ENCODE data around the gene PI4KB.
A peak's percentile ranks its signal among the peaks of the same experiment; 100 is the strongest.
"Not testable (repeated sequence)": the region's sequence is repeated elsewhere in the genome, so short reads cannot be mapped to it uniquely, and the experiment has no call there.

Gene PI4KB

DNA sequence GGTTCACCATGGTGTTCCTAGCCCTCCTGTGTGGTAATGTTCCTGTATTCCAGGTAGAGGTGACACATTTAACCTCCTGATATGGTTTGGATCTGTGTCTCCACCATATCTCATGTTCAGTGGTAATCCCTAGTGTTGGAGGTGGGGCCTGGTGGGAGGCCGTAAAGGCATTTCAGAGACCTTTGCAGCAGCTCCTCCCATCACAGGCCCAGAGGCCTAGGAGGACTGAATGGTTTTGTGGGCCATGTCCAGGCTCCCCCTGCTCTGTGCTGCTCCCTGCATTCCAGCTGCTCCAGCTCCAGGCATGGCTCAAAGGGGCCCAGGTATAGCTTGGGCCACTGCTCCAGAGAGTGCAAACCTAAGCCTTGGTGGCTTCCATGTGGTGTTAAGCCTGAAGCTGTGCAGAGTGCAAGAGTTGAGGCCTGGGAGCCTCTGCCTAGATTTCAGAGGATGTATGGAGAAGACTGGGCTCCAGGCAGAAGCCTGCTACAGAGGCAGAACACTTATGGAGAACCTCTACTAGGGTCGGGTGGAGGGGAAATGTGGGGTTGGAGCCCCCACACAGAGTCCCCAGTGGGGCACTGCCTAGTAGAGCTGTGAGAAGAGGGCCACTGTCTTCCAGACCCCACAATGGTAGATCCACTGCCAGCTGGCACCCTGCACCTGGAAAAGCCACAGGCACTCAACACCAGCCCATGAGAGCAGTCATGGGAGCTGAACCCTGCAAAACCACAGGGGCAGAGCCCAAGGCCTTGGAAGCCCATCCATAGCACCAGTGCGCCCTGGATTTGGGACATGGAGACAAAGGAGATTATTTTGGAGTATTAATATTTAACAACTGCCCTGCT is 35.3 kb upstream of the PI4KB start:
- no peaks in the 10 kb centered on the region for H3K27me3 Mint-ChIP-seq (ENCODE audit: low read depth)
- no peak overlapping the region for H3K27ac Mint-ChIP-seq
- peaks cover 63% of the 10 kb centered on the region for H3K36me3 Mint-ChIP-seq (ENCODE audit: low read depth)
- H3K4me1 Mint-ChIP-seq: peaks cover 2% of the 10 kb centered on the region
- TF ChIP-seq, protein P1, sequence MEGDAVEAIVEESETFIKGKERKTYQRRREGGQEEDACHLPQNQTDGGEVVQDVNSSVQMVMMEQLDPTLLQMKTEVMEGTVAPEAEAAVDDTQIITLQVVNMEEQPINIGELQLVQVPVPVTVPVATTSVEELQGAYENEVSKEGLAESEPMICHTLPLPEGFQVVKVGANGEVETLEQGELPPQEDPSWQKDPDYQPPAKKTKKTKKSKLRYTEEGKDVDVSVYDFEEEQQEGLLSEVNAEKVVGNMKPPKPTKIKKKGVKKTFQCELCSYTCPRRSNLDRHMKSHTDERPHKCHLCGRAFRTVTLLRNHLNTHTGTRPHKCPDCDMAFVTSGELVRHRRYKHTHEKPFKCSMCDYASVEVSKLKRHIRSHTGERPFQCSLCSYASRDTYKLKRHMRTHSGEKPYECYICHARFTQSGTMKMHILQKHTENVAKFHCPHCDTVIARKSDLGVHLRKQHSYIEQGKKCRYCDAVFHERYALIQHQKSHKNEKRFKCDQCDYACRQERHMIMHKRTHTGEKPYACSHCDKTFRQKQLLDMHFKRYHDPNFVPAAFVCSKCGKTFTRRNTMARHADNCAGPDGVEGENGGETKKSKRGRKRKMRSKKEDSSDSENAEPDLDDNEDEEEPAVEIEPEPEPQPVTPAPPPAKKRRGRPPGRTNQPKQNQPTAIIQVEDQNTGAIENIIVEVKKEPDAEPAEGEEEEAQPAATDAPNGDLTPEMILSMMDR (IDR thresholded peaks at IDR 0.05; ENCODE audit: unreplicated experiment in 3 of 3): no peak
- no peak overlapping the region for H3K4me3 Mint-ChIP-seq
- H3K9me3 Mint-ChIP-seq: peaks cover 27% of the 10 kb centered on the region

DNA sequence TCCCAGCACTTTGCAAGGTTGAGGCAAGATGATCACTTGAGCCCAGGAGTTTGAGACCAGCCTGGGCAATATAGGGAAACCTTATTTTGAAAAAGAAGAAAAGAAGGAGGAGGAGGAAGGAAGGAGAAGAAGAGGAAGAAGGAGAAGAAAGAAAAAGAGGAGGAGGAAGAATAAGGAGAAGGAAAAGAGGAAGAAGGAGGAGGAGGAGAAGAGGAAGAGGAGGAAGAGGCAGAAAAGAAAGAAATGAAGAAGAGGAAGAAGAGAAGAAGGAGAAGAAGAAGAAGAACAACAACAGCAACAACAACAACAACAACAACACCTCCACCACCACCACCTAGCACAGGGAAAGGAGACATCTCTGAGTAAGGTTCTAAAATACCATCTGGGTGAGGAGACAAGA is 34.7 kb upstream of the PI4KB start:
- H3K4me1 Mint-ChIP-seq: peaks cover 4% of the 10 kb centered on the region
- H3K9me3 Mint-ChIP-seq: peaks cover 27% of the 10 kb centered on the region
- H3K27ac Mint-ChIP-seq: no peak overlapping the region
- TF ChIP-seq, protein P1 (IDR thresholded peaks at IDR 0.05; ENCODE audit: unreplicated experiment in 3 of 3): no peak
- H3K27me3 Mint-ChIP-seq (ENCODE audit: low read depth): no peaks in the 10 kb centered on the region
- no peak overlapping the region for H3K4me3 Mint-ChIP-seq
- peaks cover 60% of the 10 kb centered on the region for H3K36me3 Mint-ChIP-seq (ENCODE audit: low read depth)

DNA sequence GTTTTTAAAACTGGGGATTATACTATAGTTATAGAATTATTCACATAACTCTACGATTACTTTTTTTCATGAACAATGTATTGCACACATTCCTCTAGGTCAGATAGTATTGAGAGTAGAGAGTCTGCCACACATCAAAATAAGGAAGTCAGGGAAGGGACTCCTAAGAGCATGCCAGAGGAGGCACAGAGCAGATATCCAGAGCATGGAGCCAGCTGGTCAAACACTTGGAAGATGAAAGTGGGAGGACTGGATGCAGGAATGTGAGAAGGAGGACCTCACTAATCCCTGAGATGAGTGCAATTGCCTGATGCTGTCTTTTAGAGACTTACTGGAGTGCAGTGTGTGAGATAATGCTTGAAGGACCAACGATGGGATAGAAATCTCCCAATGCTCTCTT is 29.5 kb upstream of the PI4KB start:
- H3K36me3 Mint-ChIP-seq (ENCODE audit: low read depth): peaks cover 11% of the 10 kb centered on the region
- TF ChIP-seq, protein P1 (IDR thresholded peaks at IDR 0.05; ENCODE audit: unreplicated experiment in 3 of 3): no peak
- H3K4me3 Mint-ChIP-seq: no peak overlapping the region
- peaks cover 8% of the 10 kb centered on the region for H3K4me1 Mint-ChIP-seq
- H3K9me3 Mint-ChIP-seq: peaks cover 19% of the 10 kb centered on the region
- no peaks in the 10 kb centered on the region for H3K27me3 Mint-ChIP-seq (ENCODE audit: low read depth)
- peak overlapping the region in 2 of 3 experiments; percentile 55 to 59 for H3K27ac Mint-ChIP-seq

DNA sequence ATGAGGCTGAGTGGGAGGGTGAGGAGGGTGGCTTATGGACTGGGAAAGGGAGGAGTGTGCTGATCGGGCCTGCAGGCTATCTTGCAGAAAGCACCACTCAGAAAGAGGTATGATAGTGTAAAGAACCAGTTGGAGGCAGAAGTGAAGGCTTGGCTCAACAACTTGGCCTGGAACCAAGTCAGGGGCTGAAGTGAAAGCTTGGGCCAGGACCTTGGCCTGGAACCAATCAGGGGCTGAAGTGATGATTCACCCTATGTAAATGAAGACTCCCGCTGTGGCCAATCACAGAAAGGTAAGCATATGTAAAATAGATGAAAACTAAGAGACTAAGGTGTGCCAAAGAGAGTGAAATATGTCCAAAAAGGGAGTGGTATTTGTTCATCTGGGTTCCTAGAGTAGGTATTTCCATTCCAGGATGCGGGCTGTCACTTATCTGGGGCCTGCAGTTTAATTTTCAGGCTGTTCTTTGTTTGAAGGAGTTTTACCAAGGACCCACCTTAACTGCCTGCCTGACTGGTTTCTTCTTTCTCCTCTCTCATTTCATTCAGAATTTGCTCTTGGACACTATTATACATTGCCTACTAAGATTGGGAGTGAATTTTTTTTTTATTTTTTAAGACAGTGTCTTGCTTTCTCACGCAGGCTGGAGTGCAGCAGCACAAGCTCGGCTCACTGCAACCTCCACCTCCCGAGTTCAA is 25.0 kb upstream of the PI4KB start:
- peaks cover 4% of the 10 kb centered on the region for H3K36me3 Mint-ChIP-seq (ENCODE audit: low read depth)
- TF ChIP-seq, protein P1 (IDR thresholded peaks at IDR 0.05; ENCODE audit: unreplicated experiment in 3 of 3): no peak
- no peak overlapping the region for H3K27ac Mint-ChIP-seq
- no peak overlapping the region for H3K4me3 Mint-ChIP-seq
- peaks cover 14% of the 10 kb centered on the region for H3K4me1 Mint-ChIP-seq
- no peaks in the 10 kb centered on the region for H3K27me3 Mint-ChIP-seq (ENCODE audit: low read depth)
- H3K9me3 Mint-ChIP-seq: peaks cover 15% of the 10 kb centered on the region

DNA sequence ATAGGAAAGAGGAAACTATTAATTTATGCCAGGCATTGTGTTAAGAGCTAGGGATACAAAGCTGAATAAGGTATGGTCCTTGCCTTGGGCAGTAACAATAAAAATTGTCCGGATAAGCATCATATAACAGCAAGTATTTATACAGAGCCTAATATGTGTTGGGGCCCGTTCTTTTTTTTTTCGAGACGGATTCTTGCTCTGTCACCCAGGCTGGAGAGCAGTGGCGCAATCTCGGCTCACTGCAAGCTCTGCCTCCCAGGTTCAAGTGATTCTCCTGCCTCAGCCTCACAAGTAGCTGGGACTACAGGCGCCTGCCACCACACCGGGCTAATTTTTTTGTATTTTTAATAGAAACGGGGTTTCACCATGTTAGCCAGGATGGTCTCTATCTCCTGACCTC is 23.1 kb upstream of the PI4KB start:
- not testable (repeated sequence) for H3K4me3 Mint-ChIP-seq; H3K27ac Mint-ChIP-seq; H3K27me3 Mint-ChIP-seq (ENCODE audit: low read depth)
- peaks cover 11% of the 10 kb centered on the region for H3K36me3 Mint-ChIP-seq (ENCODE audit: low read depth)
- H3K9me3 Mint-ChIP-seq: peaks cover 15% of the 10 kb centered on the region
- peaks cover 22% of the 10 kb centered on the region for H3K4me1 Mint-ChIP-seq

DNA sequence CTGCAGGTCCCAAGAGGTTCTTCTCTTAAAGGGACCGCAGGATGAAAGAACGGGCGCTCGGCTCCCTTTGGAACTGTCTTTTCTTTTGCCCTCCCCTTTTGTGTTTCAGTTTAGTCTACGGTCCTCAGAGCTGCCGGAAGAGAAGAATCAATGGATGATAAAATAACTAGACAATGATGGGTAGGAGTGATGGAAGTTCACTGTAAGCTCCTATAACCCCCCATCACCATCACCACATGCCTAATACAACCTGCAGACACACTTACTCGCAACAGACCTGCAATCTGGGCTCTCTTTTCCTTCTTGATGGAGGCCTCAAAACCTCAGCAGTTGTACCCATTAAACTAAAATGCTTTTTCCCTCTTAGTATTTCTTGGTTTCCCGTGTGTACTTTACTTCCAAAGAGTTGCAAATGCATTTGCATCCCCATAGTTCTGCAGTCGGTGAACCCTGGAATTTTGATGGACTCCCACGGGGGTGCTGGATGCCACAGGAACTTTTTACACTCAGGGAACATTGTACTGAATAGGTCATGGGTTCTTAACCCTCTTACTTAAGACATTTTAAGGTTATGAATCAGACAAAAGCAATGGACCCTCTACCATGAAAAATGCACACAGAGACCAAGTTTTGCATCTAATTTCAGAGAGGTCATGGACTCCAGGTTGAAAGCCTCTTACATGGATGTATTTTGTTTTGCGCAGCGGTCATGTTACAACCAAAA is 20.5 kb upstream of the PI4KB start:
- Mint-ChIP-seq H3K27me3 (ENCODE audit: low read depth) (no peaks in the 10 kb centered on the region), H3K36me3 (ENCODE audit: low read depth) (peaks cover 27% of the 10 kb centered on the region), H3K9me3 (peaks cover 12% of the 10 kb centered on the region), H3K4me1 (peaks cover 22% of the 10 kb centered on the region), H3K27ac (peak overlapping the region; percentile 97 to 99 (median 99)), H3K4me3 (peak overlapping the region; percentile 91 to 95 (median 95))
- TF ChIP-seq, protein P1 (IDR thresholded peaks at IDR 0.05; ENCODE audit: unreplicated experiment in 3 of 3): no peak
